CD4-positive, alpha-beta memory T cell (primary cell): Measurements from ENCODE around the gene GNAZ. TPM values are rescaled to one million over a fixed set of nuclear protein-coding genes. Genes with fewer than 3 reads are reported as not detected.

ENCODE experiments used
- CTCF ChIA-PET: fragments of 350-600 bp; sonication (Branson Sonifier 250); formaldehyde crosslinking; loops from one replicate; lab custom pipeline; 2021; ENCODE audit warnings: inconsistent platforms; ENCODE audit not compliant: partially characterized antibody; lab: Charles Lee
- POLR2A ChIA-PET: fragments of 350-600 bp; sonication (Branson Sonifier 250); formaldehyde crosslinking; loops from one replicate; lab custom pipeline; 2021; ENCODE audit not compliant: partially characterized antibody; lab: Charles Lee
- DNase-seq, 5 donors: peaks; one replicate each; pipeline versions ENCODE4 v3.0.0 to v3.0.0-alpha.2; 2020 to 2022; ENCODE audit warnings: mixed read lengths in 1 of 5
- H3K27ac ChIP-seq: one replicate; pipeline ENCODE4 v1.7.0; 2013; ENCODE audit warnings: low read depth, low read length
- H3K27me3 ChIP-seq: 2 replicates; pipeline ENCODE4 v1.7.0; 2013; ENCODE audit warnings: mild to moderate bottlenecking, low read length, moderate library complexity; ENCODE audit not compliant: insufficient read depth
- H3K36me3 ChIP-seq: 2 replicates; pipeline ENCODE4 v1.7.0; 2013; ENCODE audit warnings: mild to moderate bottlenecking, low read length, moderate library complexity; ENCODE audit not compliant: insufficient read depth
- H3K4me1 ChIP-seq: 2 replicates; pipeline ENCODE4 v1.7.0; 2013; ENCODE audit warnings: mild to moderate bottlenecking, low read length, moderate library complexity; ENCODE audit not compliant: insufficient read depth
- H3K4me3 ChIP-seq, 2 donors: one replicate each; pipeline ENCODE4 v1.7.0; 2013; ENCODE audit warnings: low read length in 2 of 2, mild to moderate bottlenecking in 1 of 2
- H3K9me3 ChIP-seq, 2 donors: one replicate each; pipeline ENCODE4 v1.7.0; 2013; ENCODE audit warnings: low read length in 2 of 2, control low read depth in 1 of 2; ENCODE audit not compliant: control insufficient read depth in 1 of 2
- H3K27ac Mint-ChIP-seq, 7 donors: one replicate each; pipeline ENCODE4 v1.8.0; 2020 to 2021; ENCODE audit warnings: mixed read lengths in 7 of 7, mild to moderate bottlenecking in 6 of 7, inconsistent platforms in 3 of 7, moderate library complexity in 3 of 7
- H3K27me3 Mint-ChIP-seq, 2 donors: one replicate each; pipeline ENCODE4 v1.8.0; 2020 to 2021; ENCODE audit warnings: mixed read lengths in 2 of 2
- H3K36me3 Mint-ChIP-seq, 2 donors: one replicate each; pipeline ENCODE4 v1.8.0; 2020 to 2021; ENCODE audit warnings: mixed read lengths in 2 of 2, inconsistent platforms in 1 of 2, mild to moderate bottlenecking in 1 of 2
- H3K4me1 Mint-ChIP-seq, 4 donors: one replicate each; pipeline ENCODE4 v1.8.0; 2020 to 2021; ENCODE audit warnings: mixed read lengths in 4 of 4, mild to moderate bottlenecking in 1 of 4
- H3K4me3 Mint-ChIP-seq, 8 donors: one replicate each; pipeline ENCODE4 v1.8.0; 2020 to 2021; ENCODE audit warnings: mixed read lengths in 8 of 8, mild to moderate bottlenecking in 7 of 8, moderate library complexity in 6 of 8, inconsistent platforms in 3 of 8
- H3K9me3 Mint-ChIP-seq, 8 donors: one replicate each; pipeline ENCODE4 v1.8.0; 2020 to 2021; ENCODE audit warnings: mixed read lengths in 8 of 8, mild to moderate bottlenecking in 5 of 8, inconsistent platforms in 3 of 8, moderate library complexity in 1 of 8
- intact Hi-C: fragments of 100-400 bp; cut with micrococcal nuclease; formaldehyde crosslinking; loops from one replicate; pipeline ENCODE4 v1.15.1; 2023
- polyA plus RNA-seq, 2 donors: library from polyadenylated mRNA; unstranded; fragments of 300-500 nt; fragmentation: Illumina TruSeq; gene quantifications; one replicate each; pipeline ENCODE4 v1.2.3, GENCODE V29; 2021
- total RNA-seq, 2 experiments: library from RNA; stranded (reverse); gene quantifications; one replicate each; pipeline ENCODE4 v1.2.3, GENCODE V29; 2021

Gene GNAZ
- total and polyA plus RNA-seq, 4 experiments from 2014 or later: 0.05 to 0.76 (median 0.36) TPM; not detected in 1

DNA sequence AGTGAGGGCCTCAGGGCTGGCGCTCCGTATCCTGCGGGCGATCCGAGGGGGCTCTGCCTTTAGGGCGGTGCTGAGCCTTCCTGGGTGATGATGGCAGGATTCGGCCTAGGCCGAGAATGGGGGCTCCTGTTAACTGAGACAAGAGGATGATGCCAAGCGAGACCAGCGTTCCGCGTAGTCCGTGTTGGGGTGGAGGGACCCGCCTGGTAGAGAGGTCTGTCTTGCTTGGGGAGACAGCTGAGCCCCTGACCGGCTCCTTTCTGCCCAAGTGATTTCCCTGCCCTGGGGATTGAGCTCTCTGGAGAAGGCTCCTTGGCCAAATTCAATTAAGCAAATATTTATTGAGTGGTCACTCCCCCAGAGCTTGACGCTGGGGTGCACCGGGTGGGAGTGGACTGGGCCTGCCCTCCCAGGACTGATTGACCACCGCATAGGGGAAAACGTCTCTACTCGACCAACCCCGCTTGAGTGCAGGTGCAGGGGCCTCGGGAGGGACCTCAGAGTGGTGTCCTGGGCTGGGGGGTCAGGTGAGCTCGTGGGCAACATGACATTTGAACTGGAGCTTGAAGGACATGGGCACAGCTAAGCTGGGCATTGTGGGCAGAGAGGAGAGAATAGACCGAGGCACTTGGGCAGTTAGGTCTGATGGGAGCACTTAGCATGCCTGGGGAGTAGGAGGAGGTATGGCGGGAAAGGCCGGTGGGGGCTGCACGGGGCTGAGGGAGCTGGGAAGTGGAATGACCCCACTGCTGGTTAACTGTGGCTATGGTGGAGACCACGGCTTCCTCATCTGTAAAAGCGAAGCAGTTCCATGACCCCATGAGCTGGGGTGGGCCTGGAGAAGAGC, 1.1 kb downstream of the GNAZ start:
- POLR2A ChIA-PET: interaction anchor here (1.5 kb wide), 1 partner anchor 66 kb away, joined by 7 read pairs; no protein-coding TSS in a partner anchor

DNA sequence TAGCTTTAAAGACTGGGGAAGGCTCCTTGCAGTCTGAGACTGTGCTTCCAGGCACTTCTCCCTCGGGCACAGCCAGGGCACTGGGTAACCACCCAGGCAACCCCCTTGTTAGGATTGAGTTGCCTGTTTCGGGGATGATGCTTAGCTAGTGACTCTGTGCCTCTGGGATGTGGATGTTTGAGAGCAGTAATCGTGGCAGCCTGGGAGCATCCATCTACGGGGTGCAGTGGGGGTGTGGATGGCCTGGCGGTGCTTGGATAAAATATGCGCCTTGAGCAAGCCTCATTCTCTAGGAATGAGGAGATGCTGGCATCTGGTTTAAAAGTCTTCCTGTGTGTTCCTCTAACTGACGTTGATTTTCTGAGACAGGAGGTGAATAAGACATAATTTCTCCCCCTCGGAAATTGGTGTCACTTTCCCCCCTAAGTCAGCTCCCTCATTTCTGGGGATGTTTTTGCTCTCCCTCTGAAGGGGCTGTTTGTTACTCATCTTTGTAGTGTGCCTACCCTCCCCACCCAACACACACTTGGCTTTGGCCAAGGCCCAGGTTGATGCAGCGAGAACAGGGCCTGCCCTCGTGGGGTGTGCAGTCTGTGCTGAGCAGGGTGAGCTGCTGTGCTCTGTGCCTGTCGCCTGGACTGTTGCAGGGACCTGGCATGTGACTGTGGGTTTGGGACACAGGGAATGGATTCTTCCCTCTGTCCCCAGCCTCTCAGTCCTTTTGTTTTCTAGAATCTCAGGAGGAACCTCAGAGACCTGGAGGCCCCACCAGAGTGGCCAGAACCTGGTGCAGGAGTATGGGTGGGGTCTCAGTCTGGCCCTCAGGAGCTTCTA, 2.0 kb downstream of the GNAZ start:
- Histone ChIP-seq H3K4me1 (peaks cover 11% of the 10 kb centered on the region), H3K27me3 (peaks cover 3% of the 10 kb centered on the region), H3K36me3 (no peaks in the 10 kb centered on the region), H3K9me3 (no peaks in the 10 kb centered on the region), H3K4me3 (no peak overlapping the region), H3K27ac (no peak overlapping the region)
- no peak for DNase-seq
- ChIA-PET POLR2A (no interaction called here), CTCF (no interaction called here)
- Mint-ChIP-seq H3K36me3 (no peaks in the 10 kb centered on the region), H3K27me3 (peaks cover 0 to 2% of the 10 kb centered on the region in 2 donors), H3K4me3 (peak overlapping the region; percentile 6 to 73 (median 56)), H3K4me1 (peaks cover 4 to 23% (median 6%) of the 10 kb centered on the region in 4 donors), H3K27ac (peak overlapping the region in 5 of 7 donors; percentile 27 to 83 (median 70)), H3K9me3 (no peaks in the 10 kb centered on the region)
- intact Hi-C loops: no loop called here

More for the DNA sequence above, 1.1 kb downstream of the GNAZ start:
- intact Hi-C loops: loop anchor here (2.0 kb wide), 1 partner anchor 73 kb away; the partner anchor contains the start of gene RAB36
- CTCF ChIA-PET: no interaction called here
- H3K4me3 Mint-ChIP-seq: peak overlapping the region; percentile 61 to 79 (median 74)
- no peaks in the 10 kb centered on the region for H3K9me3 ChIP-seq
- peak overlapping the region in 4 of 7 donors; percentile 70 to 87 (median 76) for H3K27ac Mint-ChIP-seq
- no peaks in the 10 kb centered on the region for H3K9me3 Mint-ChIP-seq
- no peaks in the 10 kb centered on the region for H3K36me3 Mint-ChIP-seq
- H3K36me3 ChIP-seq: no peaks in the 10 kb centered on the region
- peaks cover 3% of the 10 kb centered on the region for H3K27me3 ChIP-seq
- DNase-seq: no peak
- peaks cover 0 to 2% of the 10 kb centered on the region in 2 donors for H3K27me3 Mint-ChIP-seq
- H3K27ac ChIP-seq: no peak overlapping the region
- H3K4me1 Mint-ChIP-seq: peaks cover 4 to 23% (median 7%) of the 10 kb centered on the region in 4 donors
- no peak overlapping the region for H3K4me3 ChIP-seq
- H3K4me1 ChIP-seq: peaks cover 11% of the 10 kb centered on the region

DNA sequence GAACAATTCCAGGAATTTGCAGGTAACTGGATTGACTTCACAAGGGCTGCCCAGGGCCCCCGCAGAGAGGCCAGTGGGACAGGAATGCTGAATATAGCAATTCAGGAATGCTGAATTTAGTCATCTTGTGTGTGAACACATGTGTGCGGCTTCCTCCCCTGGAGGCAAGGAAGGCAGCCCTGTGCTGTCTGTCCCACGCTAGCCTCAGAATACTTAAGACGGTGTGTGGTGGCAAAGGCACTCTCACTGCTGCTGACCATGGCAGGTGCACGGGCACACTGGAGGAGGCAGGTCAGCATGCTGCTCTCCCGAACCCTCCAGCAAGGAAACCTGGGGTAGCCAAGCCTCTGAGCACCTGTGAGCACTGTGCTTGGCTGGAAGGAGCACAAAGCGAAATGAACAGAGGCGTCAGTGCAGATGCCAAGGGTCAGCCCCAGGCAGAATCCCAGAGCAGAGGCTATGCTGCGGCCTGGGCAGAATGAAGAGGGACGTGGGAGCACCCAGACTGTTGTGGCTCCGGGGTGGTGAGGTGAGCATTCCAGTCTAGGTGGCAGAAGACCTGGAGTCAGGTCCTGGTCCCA, 2.7 kb downstream of the GNAZ start:
- Mint-ChIP-seq H3K36me3 (no peaks in the 10 kb centered on the region), H3K27ac (peak overlapping the region in 1 of 7 donors; percentile 47), H3K27me3 (peaks cover 0 to 2% of the 10 kb centered on the region in 2 donors), H3K4me1 (peaks cover 4 to 19% (median 6%) of the 10 kb centered on the region in 4 donors), H3K4me3 (peak overlapping the region in 1 of 8 donors; percentile 43), H3K9me3 (no peaks in the 10 kb centered on the region)
- ChIA-PET CTCF (no interaction called here), POLR2A (no interaction called here)
- no peak for DNase-seq
- no peak overlapping the region for H3K4me3 ChIP-seq
- no peaks in the 10 kb centered on the region for H3K36me3 ChIP-seq
- intact Hi-C loops: no loop called here
- peaks cover 11% of the 10 kb centered on the region for H3K4me1 ChIP-seq
- no peaks in the 10 kb centered on the region for H3K9me3 ChIP-seq
- peaks cover 3% of the 10 kb centered on the region for H3K27me3 ChIP-seq
- no peak overlapping the region for H3K27ac ChIP-seq

DNA sequence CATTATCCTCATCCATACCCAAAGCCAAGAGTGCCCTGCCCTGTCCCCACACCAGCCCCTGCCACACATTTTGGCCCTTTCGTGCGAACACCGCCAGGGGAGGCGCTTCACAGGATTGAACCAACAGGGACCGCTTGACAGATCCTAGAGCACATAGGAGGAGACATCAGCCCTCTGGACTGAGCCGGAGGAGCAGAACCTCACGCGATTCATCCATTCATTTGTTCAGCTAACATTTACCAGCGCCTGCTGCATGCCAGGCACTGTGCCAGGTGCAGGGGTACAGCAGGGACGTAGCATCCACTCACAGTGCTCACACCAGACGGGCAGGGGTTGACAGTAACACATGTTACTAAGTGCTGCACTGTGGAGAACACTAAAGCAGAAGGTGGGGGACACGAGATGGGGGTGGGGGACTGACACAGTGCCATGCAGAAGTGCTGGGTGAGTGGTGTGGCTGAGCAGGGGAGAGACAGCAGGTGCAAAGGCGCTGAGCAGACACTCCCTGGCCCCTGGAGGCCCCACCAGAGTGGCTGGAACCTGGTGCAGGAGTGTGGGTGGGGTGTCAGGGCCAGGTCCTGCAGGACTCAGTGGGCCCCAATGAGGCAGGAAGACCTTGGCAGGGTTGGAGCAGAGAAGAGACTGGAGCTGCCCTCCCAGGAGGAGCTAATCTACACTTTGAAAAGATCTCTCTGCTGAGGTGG, 3.4 kb downstream of the GNAZ start:
- no peak for DNase-seq

DNA sequence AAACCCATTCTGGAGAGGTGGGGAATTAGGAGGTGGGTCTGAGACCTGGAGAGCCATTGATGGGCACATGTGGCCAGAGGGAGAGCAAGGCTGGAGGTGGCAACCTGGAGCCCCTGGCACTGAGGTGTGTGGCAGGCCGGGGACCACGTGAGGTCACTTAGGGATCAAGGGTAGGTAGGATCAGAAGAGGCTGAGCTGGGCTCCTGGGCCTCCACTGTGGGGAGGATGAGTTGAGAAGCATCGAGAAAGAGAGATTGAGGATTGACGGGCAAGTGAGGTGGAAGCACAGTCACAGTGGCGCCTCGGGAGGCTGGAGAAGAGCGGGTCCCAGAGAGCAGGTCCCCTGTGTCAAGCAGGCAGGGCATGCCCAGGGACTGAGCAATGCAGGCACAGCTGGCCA, 4.1 kb downstream of the GNAZ start:
- Mint-ChIP-seq H3K4me1 (peaks cover 4 to 16% (median 5%) of the 10 kb centered on the region in 4 donors), H3K27me3 (peaks cover 0 to 2% of the 10 kb centered on the region in 2 donors), H3K9me3 (no peaks in the 10 kb centered on the region), H3K27ac (peak overlapping the region in 1 of 7 donors; percentile 57), H3K4me3 (no peak overlapping the region), H3K36me3 (no peaks in the 10 kb centered on the region)
- DNase-seq: no peak
- intact Hi-C loops: no loop called here
- no peak overlapping the region for H3K4me3 ChIP-seq
- no peak overlapping the region for H3K27ac ChIP-seq
- ChIA-PET POLR2A (no interaction called here), CTCF (no interaction called here)
- peaks cover 11% of the 10 kb centered on the region for H3K4me1 ChIP-seq
- no peaks in the 10 kb centered on the region for H3K36me3 ChIP-seq
- no peaks in the 10 kb centered on the region for H3K9me3 ChIP-seq
- peaks cover 3% of the 10 kb centered on the region for H3K27me3 ChIP-seq

More for the DNA sequence above, 3.4 kb downstream of the GNAZ start:
- no peaks in the 10 kb centered on the region for H3K36me3 Mint-ChIP-seq
- H3K4me3 Mint-ChIP-seq: no peak overlapping the region
- Histone ChIP-seq H3K36me3 (no peaks in the 10 kb centered on the region), H3K4me3 (no peak overlapping the region), H3K27me3 (peaks cover 3% of the 10 kb centered on the region), H3K4me1 (peaks cover 11% of the 10 kb centered on the region), H3K27ac (no peak overlapping the region), H3K9me3 (no peaks in the 10 kb centered on the region)
- no peaks in the 10 kb centered on the region for H3K9me3 Mint-ChIP-seq
- H3K4me1 Mint-ChIP-seq: peaks cover 4 to 19% (median 5%) of the 10 kb centered on the region in 4 donors
- ChIA-PET CTCF (no interaction called here), POLR2A (no interaction called here)
- intact Hi-C loops: no loop called here
- peaks cover 0 to 2% of the 10 kb centered on the region in 2 donors for H3K27me3 Mint-ChIP-seq
- H3K27ac Mint-ChIP-seq: peak overlapping the region in 1 of 7 donors; percentile 70

DNA sequence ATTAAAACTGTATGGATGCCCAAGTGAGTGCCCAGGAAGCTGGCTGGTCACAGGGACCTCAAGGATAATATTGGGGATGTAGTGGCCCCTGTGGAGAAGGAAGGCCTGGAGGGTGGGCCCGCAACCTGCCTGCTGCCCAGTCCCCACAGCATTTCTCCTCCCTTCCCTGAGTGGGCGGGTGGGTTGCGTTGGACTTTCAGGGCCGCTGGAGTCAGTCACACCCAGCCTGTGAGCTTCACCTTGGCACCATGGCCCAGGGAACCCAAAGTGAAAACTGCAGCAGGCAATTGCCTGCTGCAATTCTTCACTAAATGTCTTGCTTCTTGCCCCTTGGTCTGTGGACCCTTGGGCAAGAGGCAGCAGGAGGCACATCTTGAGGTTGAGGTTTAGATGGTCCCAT, 4.7 kb downstream of the GNAZ start:
- Mint-ChIP-seq H3K9me3 (no peaks in the 10 kb centered on the region), H3K4me3 (no peak overlapping the region), H3K36me3 (no peaks in the 10 kb centered on the region), H3K27ac (no peak overlapping the region), H3K27me3 (peaks cover 0 to 2% of the 10 kb centered on the region in 2 donors), H3K4me1 (peaks cover 0 to 12% (median 4%) of the 10 kb centered on the region in 4 donors)
- intact Hi-C loops: no loop called here
- H3K27me3 ChIP-seq: peaks cover 3% of the 10 kb centered on the region
- peaks cover 8% of the 10 kb centered on the region for H3K4me1 ChIP-seq
- CTCF ChIA-PET: no interaction called here
- POLR2A ChIA-PET: no interaction called here
- H3K36me3 ChIP-seq: no peaks in the 10 kb centered on the region
- DNase-seq: no peak
- H3K4me3 ChIP-seq: no peak overlapping the region
- no peaks in the 10 kb centered on the region for H3K9me3 ChIP-seq
- H3K27ac ChIP-seq: no peak overlapping the region
